B cell (primary cell): ENCODE measurements around the gene OR2Y1. TPM values are rescaled to one million over a fixed set of nuclear protein-coding genes. Genes with fewer than 3 reads are reported as not detected.

Experiments used
- ATAC-seq: fragments of 200-7000 bp; cut with Tn5 transposase; one replicate; pipeline ENCODE4 v1.10.0; 2021; ENCODE audit warnings: low read depth, mild to moderate bottlenecking, moderate number of reproducible peaks, moderate library complexity
- CTCF ChIA-PET: fragments of 350-600 bp; sonication (Branson Sonifier 250); formaldehyde crosslinking; loops from one replicate; lab custom pipeline; 2021; ENCODE audit warnings: antibody characterized with exemption, inconsistent platforms; lab: Charles Lee
- POLR2A ChIA-PET: fragments of 350-600 bp; sonication (Branson Sonifier 250); formaldehyde crosslinking; loops from one replicate; lab custom pipeline; 2021; ENCODE audit warnings: antibody characterized with exemption; lab: Charles Lee
- DNase-seq: peaks from one replicate; pipeline ENCODE4 v3.0.0; 2013
- H2AFZ ChIP-seq: 2 replicates; pipeline ENCODE4 v1.6.1; 2012; ENCODE audit warnings: mild to moderate bottlenecking, low read depth, low read length; ENCODE audit not compliant: insufficient read depth, poor library complexity, severe bottlenecking
- H3K27ac ChIP-seq, 2 donors: 1 replicate in 1 of 2; 2 replicates in 1 of 2; pipeline ENCODE4 v1.5.1; 2012 to 2013; ENCODE audit warnings: low read length in 2 of 2, mild to moderate bottlenecking in 2 of 2, moderate library complexity in 1 of 2
- H3K27me3 ChIP-seq, 4 experiments: fragments of 200-600 bp in 1 of 4; sonication (generic) in 1 of 4; replicated peaks in 1 of 4; 1 replicate in 2 of 4; 2 replicates in 2 of 4; pipeline versions ENCODE4 v1.6.1 to v1.7.0; 2013 to 2016; ENCODE audit warnings: low read length in 3 of 4, mild to moderate bottlenecking in 2 of 4, mixed read lengths in 1 of 4, moderate library complexity in 1 of 4; ENCODE audit not compliant: insufficient read depth in 4 of 4, control insufficient read depth in 3 of 4; ENCODE audit errors: control extremely low read depth in 1 of 4
- H3K36me3 ChIP-seq, 2 experiments: replicated peaks in 1 of 2; 1 replicate in 1 of 2; 2 replicates in 1 of 2; pipeline versions ENCODE4 v1.6.1 to v1.7.1; 2013; ENCODE audit warnings: low read length in 1 of 2; ENCODE audit not compliant: insufficient read depth in 2 of 2, control insufficient read depth in 1 of 2; ENCODE audit errors: control extremely low read depth in 1 of 2, extremely low read depth in 1 of 2
- H3K4me1 ChIP-seq, 2 donors: fragments of 200-600 bp in 1 of 2; sonication (generic) in 1 of 2; 1 replicate in 1 of 2; 2 replicates in 1 of 2; pipeline versions ENCODE4 v1.5.1 to v1.6.1; 2013 to 2017; ENCODE audit warnings: low read length in 2 of 2; ENCODE audit not compliant: control insufficient read depth in 2 of 2, insufficient read depth in 2 of 2
- H3K4me2 ChIP-seq: replicated peaks from 2 replicates; pipeline ENCODE3; 2012; ENCODE audit warnings: mild to moderate bottlenecking, low read depth, low read length; ENCODE audit not compliant: poor library complexity, severe bottlenecking
- H3K4me3 ChIP-seq, 5 experiments: fragments of 200-600 bp in 1 of 5; sonication (generic) in 1 of 5; 1 replicate in 3 of 5; 2 replicates in 2 of 5; pipeline versions ENCODE4 v1.5.1 to v1.7.0; 2011 to 2016; ENCODE audit warnings: low read length in 4 of 5, mild to moderate bottlenecking in 4 of 5, low read depth in 2 of 5, control low read depth in 1 of 5, moderate library complexity in 1 of 5; ENCODE audit not compliant: insufficient read depth in 1 of 5; ENCODE audit errors: control extremely low read depth in 1 of 5, extremely low read depth in 1 of 5
- H3K79me2 ChIP-seq: fragments of 200-600 bp; sonication (generic); one replicate; pipeline ENCODE4 v1.6.0; 2016; ENCODE audit warnings: low read length; ENCODE audit not compliant: control insufficient read depth, insufficient read depth
- H3K9ac ChIP-seq: fragments of 200-600 bp; sonication (generic); 2 replicates; pipeline ENCODE4 v1.6.1; 2017; ENCODE audit warnings: mild to moderate bottlenecking, low read length, moderate library complexity
- H3K9me3 ChIP-seq, 3 donors: one replicate each; pipeline versions ENCODE4 v1.6.1 to v1.7.1; 2013; ENCODE audit warnings: low read length in 2 of 3; ENCODE audit not compliant: control insufficient read depth in 2 of 3, insufficient read depth in 1 of 3; ENCODE audit errors: control extremely low read depth in 1 of 3
- H4K20me1 ChIP-seq: 2 replicates; pipeline ENCODE4 v1.6.0; 2012; ENCODE audit warnings: mild to moderate bottlenecking, low read length; ENCODE audit not compliant: insufficient read depth, control insufficient read depth, poor library complexity, severe bottlenecking
- H3K27ac Mint-ChIP-seq: one replicate; pipeline ENCODE4 v1.8.0; 2021; ENCODE audit warnings: mixed read lengths
- H3K27me3 Mint-ChIP-seq: one replicate; pipeline ENCODE4 v1.8.0; 2021; ENCODE audit warnings: mixed read lengths
- H3K4me1 Mint-ChIP-seq: one replicate; pipeline ENCODE4 v1.8.0; 2021; ENCODE audit warnings: mixed read lengths
- H3K4me3 Mint-ChIP-seq: one replicate; pipeline ENCODE4 v1.8.0; 2021; ENCODE audit warnings: mixed read lengths
- H3K9me3 Mint-ChIP-seq: one replicate; pipeline ENCODE4 v1.8.0; 2022; ENCODE audit warnings: mixed read lengths; ENCODE audit not compliant: insufficient read depth
- EZH2 ChIP-seq: IDR thresholded peaks from 2 replicates; pipeline ENCODE4 v1.6.1; 2012; ENCODE audit warnings: borderline replicate concordance, low read depth, mild to moderate bottlenecking, moderate library complexity, low read length; ENCODE audit not compliant: insufficient read depth, poor library complexity, severe bottlenecking
- WGBS: methylation state at CpG from one replicate; pipeline ENCODE4 v1.1.5; 2013; ENCODE audit warnings: missing lambda C conversion rate; ENCODE audit not compliant: insufficient coverage; 5-methylcytosine and 5-hydroxymethylcytosine counted together
- intact Hi-C: fragments of 100-400 bp; cut with micrococcal nuclease; formaldehyde crosslinking; loops from one replicate; pipeline ENCODE4 v1.10.0; 2022
- polyA plus RNA-seq: library from polyadenylated mRNA; depleted of rRNA; stranded (reverse); fragments of >200 nt; gene quantifications from 2 replicates; pipeline ENCODE4 v1.2.3, GENCODE V29; 2012
- total RNA-seq, 2 donors: library from RNA; stranded (reverse); fragments of 120-200 nt in 1 of 2; gene quantifications; 1 replicate in 1 of 2; 2 replicates in 1 of 2; pipeline versions ENCODE4 v1.2.3 to v1.2.4, GENCODE V29; 2013 to 2022
- TF ChIP-seq, protein P1 (sequence below): fragments of 200-600 bp; IDR thresholded peaks from one replicate; pipeline ENCODE4 v1.8.0; 2022; ENCODE audit warnings: antibody characterized with exemption, mild to moderate bottlenecking

Gene OR2Y1
- total and polyA plus RNA-seq, 2 donors (not counting 1 experiment from before 2014, with no cell fraction given), result not detected

DNA sequence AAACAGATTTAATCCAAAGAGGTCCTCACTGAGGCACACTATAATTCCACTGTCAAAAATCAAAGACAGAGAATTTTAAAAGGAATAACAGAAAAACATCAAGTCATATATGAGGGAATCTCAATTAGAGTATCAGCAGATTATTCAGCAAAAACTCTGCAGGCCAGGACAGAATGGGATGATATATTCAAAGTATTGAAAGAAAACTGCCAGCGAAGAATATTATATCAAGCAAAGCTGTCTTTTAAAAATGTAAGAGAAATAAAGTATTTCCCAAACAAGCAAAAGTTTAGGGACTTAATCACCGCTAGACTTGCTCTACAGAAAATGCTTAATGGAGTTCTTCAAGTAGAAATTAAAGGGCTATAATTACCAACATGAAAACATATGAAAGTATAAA lies 15.7 kb upstream of the OR2Y1 start:
- H3K79me2 ChIP-seq, result no peaks in the 10 kb centered on the region
- H3K27ac ChIP-seq, result no peak overlapping the region
- intact Hi-C loops, result no loop called here
- H3K4me3 Mint-ChIP-seq, result no peak overlapping the region
- no peaks in the 10 kb centered on the region for H3K4me1 ChIP-seq
- WGBS, result no CpG with 5 or more reads among the region's 2 CpGs
- H3K27me3 ChIP-seq, result peaks cover 0 to 6% (median 0%) of the 10 kb centered on the region in 4 experiments
- no peak overlapping the region for H3K27ac Mint-ChIP-seq
- no peak overlapping the region for H3K4me2 ChIP-seq
- peaks cover 2 to 23% (median 4%) of the 10 kb centered on the region in 3 donors for H3K9me3 ChIP-seq
- DNase-seq (no peak), ATAC-seq (no peak)
- TF ChIP-seq EZH2, result no peak
- TF ChIP-seq, protein P1, sequence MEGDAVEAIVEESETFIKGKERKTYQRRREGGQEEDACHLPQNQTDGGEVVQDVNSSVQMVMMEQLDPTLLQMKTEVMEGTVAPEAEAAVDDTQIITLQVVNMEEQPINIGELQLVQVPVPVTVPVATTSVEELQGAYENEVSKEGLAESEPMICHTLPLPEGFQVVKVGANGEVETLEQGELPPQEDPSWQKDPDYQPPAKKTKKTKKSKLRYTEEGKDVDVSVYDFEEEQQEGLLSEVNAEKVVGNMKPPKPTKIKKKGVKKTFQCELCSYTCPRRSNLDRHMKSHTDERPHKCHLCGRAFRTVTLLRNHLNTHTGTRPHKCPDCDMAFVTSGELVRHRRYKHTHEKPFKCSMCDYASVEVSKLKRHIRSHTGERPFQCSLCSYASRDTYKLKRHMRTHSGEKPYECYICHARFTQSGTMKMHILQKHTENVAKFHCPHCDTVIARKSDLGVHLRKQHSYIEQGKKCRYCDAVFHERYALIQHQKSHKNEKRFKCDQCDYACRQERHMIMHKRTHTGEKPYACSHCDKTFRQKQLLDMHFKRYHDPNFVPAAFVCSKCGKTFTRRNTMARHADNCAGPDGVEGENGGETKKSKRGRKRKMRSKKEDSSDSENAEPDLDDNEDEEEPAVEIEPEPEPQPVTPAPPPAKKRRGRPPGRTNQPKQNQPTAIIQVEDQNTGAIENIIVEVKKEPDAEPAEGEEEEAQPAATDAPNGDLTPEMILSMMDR, result no peak
- H2AFZ ChIP-seq, result no peak overlapping the region
- POLR2A ChIA-PET, result no interaction called here
- H3K9me3 Mint-ChIP-seq, result peaks cover 4% of the 10 kb centered on the region
- H3K36me3 ChIP-seq, result no peaks in the 10 kb centered on the region
- no peaks in the 10 kb centered on the region for H3K4me1 Mint-ChIP-seq
- H3K27me3 Mint-ChIP-seq, result peaks cover 17% of the 10 kb centered on the region
- H3K9ac ChIP-seq, result no peak overlapping the region
- H4K20me1 ChIP-seq, result no peaks in the 10 kb centered on the region
- no peak overlapping the region for H3K4me3 ChIP-seq
- CTCF ChIA-PET, result no interaction called here

DNA sequence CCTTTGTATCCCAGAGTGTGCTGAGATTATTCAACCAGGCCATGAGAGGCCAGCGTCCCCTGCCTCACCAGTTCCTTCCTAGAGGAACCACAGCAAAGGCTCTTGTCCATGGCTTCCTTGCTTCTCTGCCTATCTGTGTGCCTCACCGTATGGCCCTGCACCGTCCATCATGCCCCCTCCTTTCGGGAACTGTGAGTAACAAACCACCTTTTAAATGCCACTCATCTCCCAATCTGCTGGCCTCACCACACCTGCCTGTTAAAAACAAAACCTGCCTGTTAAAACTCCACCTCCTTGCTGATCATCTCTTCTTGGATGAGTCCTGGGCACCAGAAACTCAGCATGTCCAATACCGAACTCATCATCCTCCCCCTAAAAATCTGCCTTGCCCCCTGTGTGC lies 4.4 kb upstream of the OR2Y1 start:
- Histone ChIP-seq H3K9ac (no peak overlapping the region), H3K79me2 (no peaks in the 10 kb centered on the region), H3K9me3 (peaks cover 0 to 6% (median 0%) of the 10 kb centered on the region in 3 donors), H3K4me2 (no peak overlapping the region), H2AFZ (no peak overlapping the region), H4K20me1 (no peaks in the 10 kb centered on the region), H3K27ac (no peak overlapping the region), H3K27me3 (peaks cover 0 to 24% (median 4%) of the 10 kb centered on the region in 4 experiments), H3K36me3 (no peaks in the 10 kb centered on the region), H3K4me3 (no peak overlapping the region), H3K4me1 (no peaks in the 10 kb centered on the region)
- ChIA-PET POLR2A (no interaction called here), CTCF (no interaction called here)
- no peaks in the 10 kb centered on the region for H3K4me1 Mint-ChIP-seq
- ATAC-seq, result no peak
- DNase-seq, result no peak
- no peaks in the 10 kb centered on the region for H3K9me3 Mint-ChIP-seq
- peaks cover 22% of the 10 kb centered on the region for H3K27me3 Mint-ChIP-seq
- no peak overlapping the region for H3K27ac Mint-ChIP-seq
- TF ChIP-seq EZH2, result no peak
- TF ChIP-seq, protein P1, result no peak
- 79% methylated on average over 4 of the region's 5 CpGs for WGBS
- no peak overlapping the region for H3K4me3 Mint-ChIP-seq
- intact Hi-C loops, result no loop called here
